ENCODE measurements around the gene TNK1.

GRCh38 chr17:7416323-7416722 lies 35.4 kb downstream of the TNK1 start:
- TF ChIP-seq GATA3 (IDR thresholded peaks at IDR 0.05; ENCODE audit: low read depth, low read length) (no peak), GATA2 (IDR thresholded peaks at IDR 0.05; ENCODE audit: low read depth, low read length) (no peak)

All from SH-SY5Y (cell line).